AG09319 (cell line): ENCODE measurements around the gene CCDC116.

Experiments used
- DNase-seq: peaks from one replicate; pipeline ENCODE4 v3.0.0-alpha.2; 2010; ENCODE audit warnings: low read depth; ENCODE audit errors: extremely low read depth
- TF ChIP-seq, protein P1 (sequence below): IDR thresholded peaks from 2 replicates; pipeline ENCODE4 v1.5.1; 2011; ENCODE audit warnings: low read depth, mild to moderate bottlenecking, inconsistent platforms, low read length, moderate library complexity

Gene CCDC116

DNA sequence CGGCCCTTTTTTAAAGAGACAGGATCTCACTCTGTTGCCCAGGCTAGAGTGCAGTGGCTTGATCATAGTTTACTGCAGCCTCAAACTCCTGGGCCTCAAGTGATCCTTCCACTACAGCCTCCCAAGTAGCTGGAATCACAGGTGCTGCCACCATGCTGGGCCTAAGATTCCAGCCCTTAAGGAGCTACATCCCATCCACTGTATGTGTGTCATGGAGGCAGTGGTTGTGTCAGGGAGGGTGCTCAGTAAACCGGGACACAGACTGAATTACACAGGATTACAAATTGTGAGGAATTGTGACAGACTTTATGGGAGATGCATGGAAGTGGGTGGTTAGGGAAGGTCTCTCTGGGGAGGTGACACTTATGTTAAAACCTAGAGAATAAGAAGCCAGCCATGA, 31.2 kb downstream of the CCDC116 start:
- TF ChIP-seq, protein P1, sequence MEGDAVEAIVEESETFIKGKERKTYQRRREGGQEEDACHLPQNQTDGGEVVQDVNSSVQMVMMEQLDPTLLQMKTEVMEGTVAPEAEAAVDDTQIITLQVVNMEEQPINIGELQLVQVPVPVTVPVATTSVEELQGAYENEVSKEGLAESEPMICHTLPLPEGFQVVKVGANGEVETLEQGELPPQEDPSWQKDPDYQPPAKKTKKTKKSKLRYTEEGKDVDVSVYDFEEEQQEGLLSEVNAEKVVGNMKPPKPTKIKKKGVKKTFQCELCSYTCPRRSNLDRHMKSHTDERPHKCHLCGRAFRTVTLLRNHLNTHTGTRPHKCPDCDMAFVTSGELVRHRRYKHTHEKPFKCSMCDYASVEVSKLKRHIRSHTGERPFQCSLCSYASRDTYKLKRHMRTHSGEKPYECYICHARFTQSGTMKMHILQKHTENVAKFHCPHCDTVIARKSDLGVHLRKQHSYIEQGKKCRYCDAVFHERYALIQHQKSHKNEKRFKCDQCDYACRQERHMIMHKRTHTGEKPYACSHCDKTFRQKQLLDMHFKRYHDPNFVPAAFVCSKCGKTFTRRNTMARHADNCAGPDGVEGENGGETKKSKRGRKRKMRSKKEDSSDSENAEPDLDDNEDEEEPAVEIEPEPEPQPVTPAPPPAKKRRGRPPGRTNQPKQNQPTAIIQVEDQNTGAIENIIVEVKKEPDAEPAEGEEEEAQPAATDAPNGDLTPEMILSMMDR = no peak
- no peak for DNase-seq

DNA sequence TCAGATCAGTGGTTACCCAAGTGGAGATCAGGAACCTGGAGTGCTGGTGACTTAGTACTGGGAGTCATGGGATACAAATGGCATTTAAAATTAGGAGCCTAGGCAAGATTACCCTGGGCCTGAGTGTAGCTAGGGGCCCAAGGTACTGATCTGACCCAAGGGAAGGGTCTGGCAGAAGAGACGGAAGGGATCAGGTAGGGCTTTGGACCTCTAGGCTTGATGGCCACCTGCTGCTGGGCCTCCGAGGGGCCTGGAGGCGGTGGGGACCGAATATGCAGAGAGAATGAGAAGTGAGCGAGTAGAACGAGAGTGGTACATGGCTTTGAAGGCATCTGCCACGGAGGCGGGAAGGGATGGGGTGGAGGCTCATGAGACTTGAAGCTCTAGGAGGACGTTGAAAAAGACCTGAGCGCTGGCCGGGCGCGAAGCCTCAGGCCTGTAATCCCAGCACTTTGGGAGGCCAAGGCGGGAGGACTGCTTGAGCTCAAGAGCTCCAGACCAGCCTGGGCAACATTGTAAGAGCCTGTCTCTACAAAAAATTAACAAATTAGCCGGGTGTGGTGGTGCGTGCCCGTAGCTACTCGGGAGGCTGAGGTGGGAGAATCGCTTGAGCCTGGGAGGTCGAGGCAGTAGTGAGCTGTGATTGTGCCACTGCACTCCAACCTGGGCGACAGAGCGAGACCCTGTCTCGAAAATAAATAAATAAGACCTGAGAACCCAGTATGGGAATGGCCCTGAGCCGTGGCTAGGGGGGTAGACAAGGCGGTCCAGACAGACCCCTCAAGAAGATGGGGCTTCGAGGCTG, 32.7 kb downstream of the CCDC116 start:
- no peak for DNase-seq
- TF ChIP-seq, protein P1 = no peak

DNA sequence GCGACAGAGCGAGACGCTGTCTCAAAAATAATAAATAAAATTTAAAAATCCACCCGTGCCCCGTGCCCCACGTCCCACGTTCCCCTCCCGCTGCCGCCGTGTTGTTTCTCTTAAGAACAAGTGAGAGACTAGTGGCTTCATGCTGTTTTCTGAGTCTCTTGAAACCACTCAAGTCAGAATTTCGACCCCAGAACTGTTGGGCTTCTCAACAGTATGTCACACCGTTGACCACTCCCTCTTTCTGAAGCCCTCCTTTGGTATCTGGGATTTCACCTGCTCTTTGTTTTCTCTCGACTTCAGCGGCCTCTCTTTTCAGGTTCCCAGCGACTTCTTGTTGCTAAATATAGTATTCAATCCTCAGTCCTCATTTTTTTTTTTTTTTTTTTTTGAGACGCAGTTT, 34.2 kb downstream of the CCDC116 start:
- no peak for DNase-seq
- TF ChIP-seq, protein P1 = no peak

DNA sequence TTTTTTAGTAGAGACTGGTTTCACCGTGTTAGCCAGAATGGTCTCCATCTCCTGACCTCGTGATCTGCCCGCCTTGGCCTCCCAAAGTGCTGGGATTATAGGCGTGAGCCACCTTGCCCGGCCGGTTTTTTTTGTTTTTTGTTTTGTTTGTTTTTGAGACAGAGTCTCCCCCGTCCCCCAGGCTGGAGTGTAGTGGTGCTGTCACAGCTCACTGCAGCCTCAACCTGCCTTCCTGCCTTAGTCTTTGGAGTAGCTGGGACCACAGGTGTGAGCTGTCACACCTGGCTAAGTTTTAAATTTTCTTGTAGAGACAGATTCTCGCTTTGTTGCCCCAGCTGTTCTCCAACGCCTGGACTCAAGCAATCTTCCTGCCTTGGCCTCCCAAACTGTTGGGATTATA, 36.5 kb downstream of the CCDC116 start:
- no peak for DNase-seq
- TF ChIP-seq, protein P1 = no peak

DNA sequence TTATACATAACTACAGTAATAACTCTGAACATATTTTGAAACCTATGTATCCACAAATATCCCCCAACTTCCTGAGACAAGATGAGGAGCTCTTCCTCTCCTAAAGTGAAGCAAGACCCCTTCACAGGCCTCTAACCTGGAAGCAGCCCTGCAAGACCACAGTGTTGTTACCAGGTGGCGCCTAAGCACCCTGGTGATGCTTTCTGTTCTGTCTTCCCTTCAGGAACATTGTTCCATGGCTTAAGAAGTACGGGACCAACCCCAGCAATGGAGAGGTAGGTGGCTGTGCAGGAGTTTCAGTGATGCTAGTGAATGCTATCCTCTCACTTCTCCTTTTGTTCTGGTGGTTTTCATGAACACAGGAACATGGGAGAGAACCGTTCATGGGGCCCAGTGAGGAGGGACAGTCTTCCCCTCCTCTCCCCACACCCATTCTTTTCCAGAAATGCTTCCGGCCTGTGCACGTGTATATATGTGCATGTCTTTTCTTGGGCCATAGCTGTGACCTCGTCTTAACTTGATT, 39.6 kb downstream of the CCDC116 start:
- TF ChIP-seq, protein P1 = no peak

DNA sequence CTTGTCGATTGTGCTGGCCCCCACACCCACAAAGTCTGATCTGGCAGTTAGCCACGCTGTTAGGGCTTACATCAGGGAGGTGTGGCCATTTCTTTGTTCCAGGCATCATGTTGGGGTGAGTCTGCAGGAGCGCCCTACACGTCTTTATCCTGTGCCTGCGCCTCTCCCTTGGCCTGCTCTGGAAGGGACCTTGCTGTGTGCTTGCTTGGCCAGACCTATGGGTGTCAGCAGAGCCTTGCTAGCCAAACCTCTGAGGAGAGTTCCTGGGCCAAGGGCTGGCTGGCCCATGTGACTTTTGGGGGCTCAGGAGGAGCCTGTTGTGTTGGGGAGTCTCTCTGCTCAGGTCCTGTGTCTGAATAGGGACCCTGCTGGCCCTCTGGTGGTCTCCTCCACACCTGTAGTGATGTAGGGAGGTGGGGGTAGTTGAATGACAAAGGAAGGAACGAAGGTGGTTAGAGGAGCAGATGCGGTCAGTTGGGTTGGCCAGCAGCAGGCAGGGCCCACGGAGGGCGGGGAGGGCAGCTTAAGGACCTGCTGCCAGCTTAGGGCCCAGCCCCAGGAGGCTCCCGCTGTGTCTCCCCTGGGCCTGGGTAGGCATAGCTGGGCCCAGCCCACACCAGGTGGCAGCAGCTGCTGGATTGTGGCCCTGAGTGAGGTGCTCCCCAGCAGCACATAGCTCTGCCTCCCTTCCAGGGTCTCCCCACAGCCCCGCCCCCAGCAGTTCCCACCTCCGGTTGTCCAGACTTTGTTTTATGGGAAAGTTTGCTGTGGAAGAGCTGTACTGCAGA, 41.2 kb downstream of the CCDC116 start:
- DNase-seq = no peak
- TF ChIP-seq, protein P1 = no peak

More for the DNA sequence above, 39.6 kb downstream of the CCDC116 start:
- no peak for DNase-seq
